ENCODE data around the gene AFAP1L2. TPM values are rescaled to one million over a fixed set of nuclear protein-coding genes. Genes with fewer than 3 reads are reported as not detected.
A peak's percentile ranks its signal among the peaks of the same experiment; 100 is the strongest.

The AFAP1L2 gene, protein sequence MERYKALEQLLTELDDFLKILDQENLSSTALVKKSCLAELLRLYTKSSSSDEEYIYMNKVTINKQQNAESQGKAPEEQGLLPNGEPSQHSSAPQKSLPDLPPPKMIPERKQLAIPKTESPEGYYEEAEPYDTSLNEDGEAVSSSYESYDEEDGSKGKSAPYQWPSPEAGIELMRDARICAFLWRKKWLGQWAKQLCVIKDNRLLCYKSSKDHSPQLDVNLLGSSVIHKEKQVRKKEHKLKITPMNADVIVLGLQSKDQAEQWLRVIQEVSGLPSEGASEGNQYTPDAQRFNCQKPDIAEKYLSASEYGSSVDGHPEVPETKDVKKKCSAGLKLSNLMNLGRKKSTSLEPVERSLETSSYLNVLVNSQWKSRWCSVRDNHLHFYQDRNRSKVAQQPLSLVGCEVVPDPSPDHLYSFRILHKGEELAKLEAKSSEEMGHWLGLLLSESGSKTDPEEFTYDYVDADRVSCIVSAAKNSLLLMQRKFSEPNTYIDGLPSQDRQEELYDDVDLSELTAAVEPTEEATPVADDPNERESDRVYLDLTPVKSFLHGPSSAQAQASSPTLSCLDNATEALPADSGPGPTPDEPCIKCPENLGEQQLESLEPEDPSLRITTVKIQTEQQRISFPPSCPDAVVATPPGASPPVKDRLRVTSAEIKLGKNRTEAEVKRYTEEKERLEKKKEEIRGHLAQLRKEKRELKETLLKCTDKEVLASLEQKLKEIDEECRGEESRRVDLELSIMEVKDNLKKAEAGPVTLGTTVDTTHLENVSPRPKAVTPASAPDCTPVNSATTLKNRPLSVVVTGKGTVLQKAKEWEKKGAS
- 1 to 10 TPM; 1.6 to 3.6 (median 2.6) TPM for total RNA-seq
- 1 to 10 TPM in 2 of 3 donors, under 1 TPM in 1; 0.75 to 1.7 (median 1.4) TPM for polyA plus RNA-seq
- long read RNA-seq, donor 1, partial matches to known transcripts, result 0 of 1 reads
- long read RNA-seq, donor 1, other reads (novel, unspliced or antisense), result 0 of 1 reads
- long read RNA-seq, donor 2, partial matches to known transcripts, result 4 of 8 reads
- long read RNA-seq, donor 2, other reads (novel, unspliced or antisense), result 1 of 8 reads

DNA sequence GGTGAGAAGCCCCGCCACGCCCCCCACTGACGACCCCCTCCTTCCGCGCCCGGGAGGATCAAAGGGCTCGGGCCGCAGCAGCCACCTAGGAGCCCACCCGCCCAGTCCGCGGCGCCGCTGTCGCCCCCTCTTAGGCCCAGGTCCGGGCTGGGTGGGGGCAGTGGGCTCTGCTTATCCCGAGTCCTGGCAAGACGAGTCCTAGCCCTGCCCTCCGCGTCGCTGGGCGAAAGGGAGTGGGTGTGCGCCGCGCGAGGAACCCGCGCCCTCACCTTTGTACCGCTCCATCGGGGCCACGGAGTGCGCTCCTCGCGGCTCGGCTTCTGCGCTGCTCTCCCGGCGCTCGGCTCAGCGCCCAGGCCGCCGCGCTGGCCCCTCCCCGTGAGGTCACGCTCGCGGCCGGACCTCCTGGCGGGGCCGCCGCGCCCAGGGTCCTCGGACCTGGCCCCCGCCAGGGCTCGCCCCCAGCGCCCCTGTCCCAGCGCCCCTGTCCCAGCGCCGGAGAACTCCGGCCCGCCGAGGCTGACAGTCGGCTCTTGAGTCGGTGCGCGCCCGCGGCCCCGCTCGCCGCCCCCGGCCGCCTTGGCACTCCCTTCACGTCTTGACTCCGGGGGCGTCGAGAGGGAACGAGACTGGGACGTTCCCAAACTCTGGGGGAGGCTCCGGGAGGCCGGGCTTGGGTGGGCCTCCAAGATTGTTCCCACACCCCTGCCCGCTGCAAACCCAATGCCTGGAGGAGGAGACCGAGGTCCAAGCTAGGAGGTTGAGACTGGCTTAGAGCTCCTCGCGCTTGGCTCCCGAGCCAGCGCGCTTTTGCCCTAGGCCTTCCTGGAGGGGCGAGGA lies at the start of gene AFAP1L2:
Gene AFAP1L2 (minus strand): TSS at position 332 of the 840 bp plus-strand sequence. CDS start 47 bp downstream, at position 285.
- TF ChIP-seq, protein P1, sequence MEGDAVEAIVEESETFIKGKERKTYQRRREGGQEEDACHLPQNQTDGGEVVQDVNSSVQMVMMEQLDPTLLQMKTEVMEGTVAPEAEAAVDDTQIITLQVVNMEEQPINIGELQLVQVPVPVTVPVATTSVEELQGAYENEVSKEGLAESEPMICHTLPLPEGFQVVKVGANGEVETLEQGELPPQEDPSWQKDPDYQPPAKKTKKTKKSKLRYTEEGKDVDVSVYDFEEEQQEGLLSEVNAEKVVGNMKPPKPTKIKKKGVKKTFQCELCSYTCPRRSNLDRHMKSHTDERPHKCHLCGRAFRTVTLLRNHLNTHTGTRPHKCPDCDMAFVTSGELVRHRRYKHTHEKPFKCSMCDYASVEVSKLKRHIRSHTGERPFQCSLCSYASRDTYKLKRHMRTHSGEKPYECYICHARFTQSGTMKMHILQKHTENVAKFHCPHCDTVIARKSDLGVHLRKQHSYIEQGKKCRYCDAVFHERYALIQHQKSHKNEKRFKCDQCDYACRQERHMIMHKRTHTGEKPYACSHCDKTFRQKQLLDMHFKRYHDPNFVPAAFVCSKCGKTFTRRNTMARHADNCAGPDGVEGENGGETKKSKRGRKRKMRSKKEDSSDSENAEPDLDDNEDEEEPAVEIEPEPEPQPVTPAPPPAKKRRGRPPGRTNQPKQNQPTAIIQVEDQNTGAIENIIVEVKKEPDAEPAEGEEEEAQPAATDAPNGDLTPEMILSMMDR (IDR thresholded peaks at IDR 0.05), result no peak
- intact Hi-C loops (cut with DNase I), result no loop called here
- peak within 1 kb of the TSS; percentile 69 for H3K4me3 ChIP-seq
- ATAC-seq, result peak; percentile 62 to 74 (median 66)
- peaks cover 9% of the 10 kb centered on the region for H3K4me1 ChIP-seq
- peak within 1 kb of the TSS; percentile 46 for H3K27ac ChIP-seq
- no peaks in the 10 kb centered on the region for H3K9me3 ChIP-seq
- peak; percentile 32 to 65 for DNase-seq
- 1 to 2% (median 2%) methylated on average over 77 to 88 of the region's 88 CpGs for WGBS, 3 donors
- peaks cover 0 to 56% (median 21%) of the 10 kb centered on the region in 3 donors for H3K27me3 ChIP-seq (ENCODE audit: insufficient read depth in 3 of 3, low read length in 2 of 3)
- no peaks in the 10 kb centered on the region for H3K36me3 ChIP-seq (ENCODE audit: insufficient read depth in 1 of 2, low read depth in 1 of 2)

DNA sequence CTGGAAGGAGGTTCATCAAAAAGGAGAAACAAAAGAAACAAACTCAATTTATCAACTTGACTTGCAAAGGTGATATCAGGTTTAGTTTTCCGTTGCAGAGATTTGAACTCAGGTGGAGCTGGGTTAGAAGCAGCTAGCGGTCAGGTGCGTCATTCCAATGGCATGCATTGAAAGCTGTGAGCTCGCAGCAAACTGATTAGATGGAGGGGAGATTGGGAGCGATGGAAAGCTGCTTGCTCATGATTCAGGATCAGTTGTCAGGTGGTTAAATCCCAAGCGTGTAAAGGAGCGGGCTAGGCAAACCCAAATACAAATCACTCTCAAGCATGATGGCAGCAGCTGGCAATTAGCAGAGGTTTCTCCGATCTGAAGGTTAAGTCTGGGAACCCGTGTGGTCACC lies 49.3 kb upstream of the AFAP1L2 start:
- H3K4me3 ChIP-seq, result no peak overlapping the region
- H3K9me3 ChIP-seq, result no peaks in the 10 kb centered on the region
- ATAC-seq, result no peak
- no peak for DNase-seq
- H3K27ac ChIP-seq, result no peak overlapping the region
- intact Hi-C loops (cut with DNase I), result no loop called here
- no peaks in the 10 kb centered on the region for H3K27me3 ChIP-seq (ENCODE audit: insufficient read depth in 3 of 3, low read length in 2 of 3)
- 84 to 93% (median 86%) methylated on average over 9 of the region's 9 CpGs for WGBS, 3 donors
- no peaks in the 10 kb centered on the region for H3K36me3 ChIP-seq (ENCODE audit: insufficient read depth in 1 of 2, low read depth in 1 of 2)
- TF ChIP-seq, protein P1 (IDR thresholded peaks at IDR 0.05), result no peak
- no peaks in the 10 kb centered on the region for H3K4me1 ChIP-seq

DNA sequence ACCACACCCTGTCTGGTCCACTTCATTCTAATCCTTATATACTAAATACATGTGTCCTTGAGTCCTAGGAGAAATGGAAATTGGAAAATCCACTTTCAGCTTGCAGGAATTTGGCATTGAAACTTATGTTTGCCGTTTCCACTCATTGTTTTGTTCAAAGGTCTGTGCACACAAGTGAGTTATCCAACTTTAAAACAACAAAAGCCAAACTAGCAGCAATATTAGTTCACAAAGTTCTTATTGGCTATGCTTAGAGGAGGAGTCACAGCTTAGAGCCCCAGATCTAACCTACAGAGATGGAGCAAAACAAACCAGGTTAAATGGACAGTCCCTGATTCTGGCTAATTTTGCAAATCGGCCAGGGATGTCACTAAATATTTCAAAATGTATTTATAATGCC lies 44.6 kb upstream of the AFAP1L2 start:
- Histone ChIP-seq H3K27me3 (ENCODE audit: insufficient read depth in 3 of 3, low read length in 2 of 3) (no peaks in the 10 kb centered on the region), H3K4me3 (no peak overlapping the region), H3K36me3 (ENCODE audit: insufficient read depth in 1 of 2, low read depth in 1 of 2) (peaks cover 0 to 5% of the 10 kb centered on the region in 2 donors), H3K9me3 (no peaks in the 10 kb centered on the region), H3K27ac (no peak overlapping the region), H3K4me1 (no peaks in the 10 kb centered on the region)
- no peak for DNase-seq
- WGBS, 3 donors, result 58 to 69% (median 61%) methylated on average over 2 of the region's 2 CpGs
- intact Hi-C loops (cut with DNase I), result no loop called here
- TF ChIP-seq, protein P1 (IDR thresholded peaks at IDR 0.05), result no peak
- no peak for ATAC-seq

DNA sequence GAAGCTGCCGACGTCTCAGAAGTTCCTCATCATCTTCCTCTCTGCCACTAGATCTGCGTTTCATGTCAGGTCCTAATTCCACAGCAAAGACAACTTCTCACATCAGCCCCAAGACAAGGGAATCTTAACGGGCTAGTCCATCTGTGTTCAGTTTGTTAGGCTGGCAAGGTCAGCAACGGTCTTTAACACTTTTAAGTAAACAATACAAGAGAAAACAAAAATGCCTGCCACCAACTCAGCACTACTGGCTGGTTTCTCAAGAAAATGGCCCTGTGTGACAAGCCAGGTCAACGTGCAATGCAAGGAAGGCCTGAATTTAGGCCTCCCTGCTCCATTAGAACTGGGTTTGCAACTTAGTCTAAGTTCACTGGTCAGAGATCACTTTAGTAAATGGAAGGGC lies 41.0 kb upstream of the AFAP1L2 start:
- no peak overlapping the region for H3K27ac ChIP-seq
- WGBS, 3 donors, result 77 to 82% (median 80%) methylated on average over 6 of the region's 6 CpGs
- H3K36me3 ChIP-seq (ENCODE audit: insufficient read depth in 1 of 2, low read depth in 1 of 2), result peaks cover 0 to 12% of the 10 kb centered on the region in 2 donors
- no peaks in the 10 kb centered on the region for H3K4me1 ChIP-seq
- H3K4me3 ChIP-seq, result no peak overlapping the region
- H3K27me3 ChIP-seq (ENCODE audit: insufficient read depth in 3 of 3, low read length in 2 of 3), result no peaks in the 10 kb centered on the region
- TF ChIP-seq, protein P1 (IDR thresholded peaks at IDR 0.05), result no peak
- no peak for DNase-seq
- H3K9me3 ChIP-seq, result no peaks in the 10 kb centered on the region
- intact Hi-C loops (cut with DNase I), result no loop called here
- no peak for ATAC-seq
